ENCODE results near the gene PSMG4. TPM values are rescaled to one million over a fixed set of nuclear protein-coding genes. Genes with fewer than 3 reads are reported as not detected.

The PSMG4 gene
- polyA plus RNA-seq, 2 of the 4 experiments (the other 2 are of a cell fraction), result 15.0 to 21.9 TPM

DNA sequence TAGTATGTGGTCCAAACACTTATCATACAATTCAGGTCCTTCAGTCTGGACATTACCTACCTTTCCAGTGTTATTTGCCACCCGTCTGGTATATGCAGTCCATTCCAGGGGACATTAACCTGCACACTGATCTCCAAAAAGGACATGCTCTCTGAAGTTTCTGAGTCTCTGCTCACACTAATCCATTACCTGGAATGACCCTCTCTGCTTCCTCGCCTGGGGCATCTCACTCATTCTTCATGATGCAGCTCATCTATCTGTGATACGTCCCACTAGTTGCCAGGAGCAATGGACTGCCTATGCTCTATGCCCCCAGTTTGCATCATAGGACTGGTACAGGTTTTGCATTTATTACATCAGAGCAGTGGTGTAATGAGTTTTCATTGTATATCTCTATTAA is 25.4 kb upstream of the PSMG4 start:
- no peak overlapping the region for H3K4me2 ChIP-seq
- H3K4me3 ChIP-seq, result no peak overlapping the region
- peaks cover 7% of the 10 kb centered on the region; the same call in 2 of the 3 replicates for H3K4me1 ChIP-seq
- no peak for FAIRE-seq
- H3K27ac ChIP-seq, result no peak overlapping the region
- H3K9me3 ChIP-seq, result no peaks in the 10 kb centered on the region
- ChIA-PET POLR2A (no interaction called here), CTCF (interaction anchor here (0.5 to 2.3 kb wide), 3 partner anchors 18 to 107 kb away, joined by 3 to 6 read pairs (median 3); no protein-coding TSS in a partner anchor)
- ATAC-seq, result no peak
- DNase-seq (ENCODE audit: low read depth in 1 of 2, low spot score in 1 of 2), result no peak
- 84% methylated on average over 3 of the region's 3 CpGs for WGBS (ENCODE audit: missing lambda C conversion rate)
- TF ChIP-seq, protein P1, sequence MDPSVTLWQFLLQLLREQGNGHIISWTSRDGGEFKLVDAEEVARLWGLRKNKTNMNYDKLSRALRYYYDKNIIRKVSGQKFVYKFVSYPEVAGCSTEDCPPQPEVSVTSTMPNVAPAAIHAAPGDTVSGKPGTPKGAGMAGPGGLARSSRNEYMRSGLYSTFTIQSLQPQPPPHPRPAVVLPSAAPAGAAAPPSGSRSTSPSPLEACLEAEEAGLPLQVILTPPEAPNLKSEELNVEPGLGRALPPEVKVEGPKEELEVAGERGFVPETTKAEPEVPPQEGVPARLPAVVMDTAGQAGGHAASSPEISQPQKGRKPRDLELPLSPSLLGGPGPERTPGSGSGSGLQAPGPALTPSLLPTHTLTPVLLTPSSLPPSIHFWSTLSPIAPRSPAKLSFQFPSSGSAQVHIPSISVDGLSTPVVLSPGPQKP (IDR thresholded peaks at IDR 0.05; ENCODE audit: low read depth, low read length), result no peak

DNA sequence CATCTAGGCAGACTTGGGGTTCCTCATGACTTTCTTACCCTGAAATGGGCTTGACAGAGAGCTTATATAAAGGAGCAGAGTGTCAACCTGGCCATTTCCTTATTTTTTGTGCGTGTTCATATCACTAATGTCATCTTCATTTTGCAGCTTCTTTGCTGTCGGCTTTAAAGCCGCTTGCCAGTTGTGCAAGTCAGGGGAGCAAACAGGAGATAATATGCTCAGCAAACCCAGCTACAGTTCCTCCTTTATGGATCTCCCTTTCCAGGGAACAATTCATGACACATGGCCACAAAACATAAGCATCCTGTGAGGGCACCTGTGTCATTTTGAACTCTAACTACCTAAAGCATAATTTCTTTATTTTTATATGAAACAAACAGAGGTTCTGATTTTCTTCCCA is 24.8 kb upstream of the PSMG4 start:
- Histone ChIP-seq H3K4me3 (no peak overlapping the region), H3K27ac (no peak overlapping the region), H3K4me1 (peaks cover 7% of the 10 kb centered on the region; the same call in 2 of the 3 replicates), H3K9me3 (no peaks in the 10 kb centered on the region), H3K4me2 (no peak overlapping the region)
- ChIA-PET POLR2A (no interaction called here), CTCF (interaction anchor here (0.5 to 2.3 kb wide), 3 partner anchors 17 to 107 kb away, joined by 3 to 6 read pairs (median 3); no protein-coding TSS in a partner anchor)
- whole genome bisulfite sequencing (ENCODE audit: missing lambda C conversion rate), result 91% methylated on average over 3 of the region's 3 CpGs
- TF ChIP-seq BCL3 (IDR thresholded peaks at IDR 0.05), result no peak
- no peak for TF ChIP-seq MAZ (IDR thresholded peaks at IDR 0.05; ENCODE audit: borderline replicate concordance, low read depth, low read length)
- no peak for TF ChIP-seq GATA3 (IDR thresholded peaks at IDR 0.05; ENCODE audit: borderline replicate concordance)
- TF ChIP-seq NR3C1 (IDR thresholded peaks at IDR 0.05), result no peak
- no peak for TF ChIP-seq PBX3 (IDR thresholded peaks at IDR 0.05)
- no peak for TF ChIP-seq MAFK (IDR thresholded peaks at IDR 0.05; ENCODE audit: partially characterized antibody)
- no peak for TF ChIP-seq TFCP2L1 (CRISPR knock-in tag; IDR thresholded peaks at IDR 0.05)
- no peak for TF ChIP-seq RCOR1 (IDR thresholded peaks at IDR 0.05; ENCODE audit: low read depth, low read length)
- TF ChIP-seq EP300 (IDR thresholded peaks at IDR 0.05), result no peak
- no peak for TF ChIP-seq ZNF302 (CRISPR knock-in tag; IDR thresholded peaks at IDR 0.05)
- TF ChIP-seq ZC3H11A (IDR thresholded peaks at IDR 0.05), result no peak
- no peak for TF ChIP-seq EHMT2 (IDR thresholded peaks at IDR 0.05; ENCODE audit: low read depth)
- TF ChIP-seq, protein P1 (IDR thresholded peaks at IDR 0.05; ENCODE audit: low read depth, low read length), result no peak
- no peak for TF ChIP-seq HOXA7 (CRISPR knock-in tag; IDR thresholded peaks at IDR 0.05)
- no peak for TF ChIP-seq HDAC2 (IDR thresholded peaks at IDR 0.05)
- ATAC-seq (no peak), DNase-seq (ENCODE audit: low read depth in 1 of 2, low spot score in 1 of 2) (no peak), FAIRE-seq (no peak)

- 57% methylated on average over 2 of the region's 2 CpGs for WGBS (ENCODE audit: missing lambda C conversion rate)
- POLR2A ChIA-PET, result no interaction called here
- no peak for ATAC-seq
- Histone ChIP-seq H3K4me2 (no peak overlapping the region), H3K4me1 (no peaks in the 10 kb centered on the region), H3K27ac (no peak overlapping the region), H3K4me3 (no peak overlapping the region), H3K9me3 (no peaks in the 10 kb centered on the region)
- no peak for FAIRE-seq
- DNase-seq (ENCODE audit: low read depth in 1 of 2, low spot score in 1 of 2), result no peak
- CTCF ChIA-PET, result interaction anchor here (1.8 to 5.8 kb wide), 2 partner anchors 15 to 78 kb away, joined by 5 to 50 read pairs; partner anchors contain the start of gene TUBB2A
- no peak for TF ChIP-seq RFX5 (IDR thresholded peaks at IDR 0.05)
- TF ChIP-seq, protein P1 (IDR thresholded peaks at IDR 0.05; ENCODE audit: low read depth, low read length), result no peak
- TF ChIP-seq MAFK (IDR thresholded peaks at IDR 0.05; ENCODE audit: partially characterized antibody), result no peak
- TF ChIP-seq GATA3 (IDR thresholded peaks at IDR 0.05; ENCODE audit: borderline replicate concordance), result no peak
- no peak for TF ChIP-seq JUNB (IDR thresholded peaks at IDR 0.05)
- TF ChIP-seq MYC (IDR thresholded peaks at IDR 0.05; ENCODE audit: borderline replicate concordance, low read length), result no peak
- no peak for TF ChIP-seq TFCP2L1 (CRISPR knock-in tag; IDR thresholded peaks at IDR 0.05)
- no peak for TF ChIP-seq NPAS2 (CRISPR knock-in tag; IDR thresholded peaks at IDR 0.05; ENCODE audit: borderline replicate concordance)
- TF ChIP-seq NFE2L2 (conservative IDR thresholded peaks at IDR 0.05; ENCODE audit: low read length), result no peak
- TF ChIP-seq, protein P2, sequence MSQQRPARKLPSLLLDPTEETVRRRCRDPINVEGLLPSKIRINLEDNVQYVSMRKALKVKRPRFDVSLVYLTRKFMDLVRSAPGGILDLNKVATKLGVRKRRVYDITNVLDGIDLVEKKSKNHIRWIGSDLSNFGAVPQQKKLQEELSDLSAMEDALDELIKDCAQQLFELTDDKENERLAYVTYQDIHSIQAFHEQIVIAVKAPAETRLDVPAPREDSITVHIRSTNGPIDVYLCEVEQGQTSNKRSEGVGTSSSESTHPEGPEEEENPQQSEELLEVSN (IDR thresholded peaks at IDR 0.05; ENCODE audit: borderline replicate concordance, low read depth), result no peak
- no peak for TF ChIP-seq EHF (CRISPR knock-in tag; IDR thresholded peaks at IDR 0.05)
- TF ChIP-seq ZFP36 (IDR thresholded peaks at IDR 0.05; ENCODE audit: borderline replicate concordance, partially characterized antibody), result no peak
- TF ChIP-seq HES2 (IDR thresholded peaks at IDR 0.05), result no peak
- TF ChIP-seq ZSCAN20 (CRISPR knock-in tag; IDR thresholded peaks at IDR 0.05), result no peak
- no peak for TF ChIP-seq ESRRA (IDR thresholded peaks at IDR 0.05; ENCODE audit: borderline replicate concordance, low read length)
- TF ChIP-seq POLR2A (IDR thresholded peaks at IDR 0.05; ENCODE audit: low read length), result no peak
Measured at GRCh38 chr6:3235486-3235885, 23.3 kb upstream of the PSMG4 start.

Data from A549 (cell line).